ENCODE data around the gene CACNA1F.

Gene CACNA1F

GRCh38 chrX:49250066-49250465 is 16.9 kb upstream of the CACNA1F start:
- no peak overlapping the region for H3K4me3 ChIP-seq
- no peak overlapping the region for H3K27ac ChIP-seq
- no peak for DNase-seq (ENCODE audit: low spot score)
- no peak for TF ChIP-seq CTCF (IDR thresholded peaks at IDR 0.05)

- no peak overlapping the region for H3K4me3 ChIP-seq
- H3K27ac ChIP-seq = no peak overlapping the region
- DNase-seq (ENCODE audit: low spot score) = no peak
- no peak for TF ChIP-seq CTCF (IDR thresholded peaks at IDR 0.05)
Measured at GRCh38 chrX:49249616-49250015, 16.5 kb upstream of the CACNA1F start.

GRCh38 chrX:49249071-49249470 is 15.9 kb upstream of the CACNA1F start:
- no peak for DNase-seq (ENCODE audit: low spot score)
- H3K4me3 ChIP-seq = no peak overlapping the region
- no peak overlapping the region for H3K27ac ChIP-seq
- TF ChIP-seq CTCF (IDR thresholded peaks at IDR 0.05) = no peak

GRCh38 chrX:49247916-49248811 is 15.0 kb upstream of the CACNA1F start:
- DNase-seq (ENCODE audit: low spot score) = no peak
- TF ChIP-seq CTCF (IDR thresholded peaks at IDR 0.05) = no peak
- no peak overlapping the region for H3K27ac ChIP-seq
- H3K4me3 ChIP-seq = no peak overlapping the region

GRCh38 chrX:49247346-49247745 is 14.2 kb upstream of the CACNA1F start:
- no peak for TF ChIP-seq CTCF (IDR thresholded peaks at IDR 0.05)
- Histone ChIP-seq H3K4me3 (no peak overlapping the region), H3K27ac (no peak overlapping the region)
- DNase-seq (ENCODE audit: low spot score) = no peak

- no peak overlapping the region for H3K27ac ChIP-seq
- no peak for DNase-seq (ENCODE audit: low spot score)
Measured at GRCh38 chrX:49246541-49246940, 13.4 kb upstream of the CACNA1F start.

More at GRCh38 chrX:49246541-49246940, 13.4 kb upstream of the CACNA1F start:
- no peak for TF ChIP-seq CTCF (IDR thresholded peaks at IDR 0.05)
- no peak overlapping the region for H3K4me3 ChIP-seq

Data from coronary artery (tissue), 2 donors.